ENCODE measurements around the gene MAN2A1.

DNA sequence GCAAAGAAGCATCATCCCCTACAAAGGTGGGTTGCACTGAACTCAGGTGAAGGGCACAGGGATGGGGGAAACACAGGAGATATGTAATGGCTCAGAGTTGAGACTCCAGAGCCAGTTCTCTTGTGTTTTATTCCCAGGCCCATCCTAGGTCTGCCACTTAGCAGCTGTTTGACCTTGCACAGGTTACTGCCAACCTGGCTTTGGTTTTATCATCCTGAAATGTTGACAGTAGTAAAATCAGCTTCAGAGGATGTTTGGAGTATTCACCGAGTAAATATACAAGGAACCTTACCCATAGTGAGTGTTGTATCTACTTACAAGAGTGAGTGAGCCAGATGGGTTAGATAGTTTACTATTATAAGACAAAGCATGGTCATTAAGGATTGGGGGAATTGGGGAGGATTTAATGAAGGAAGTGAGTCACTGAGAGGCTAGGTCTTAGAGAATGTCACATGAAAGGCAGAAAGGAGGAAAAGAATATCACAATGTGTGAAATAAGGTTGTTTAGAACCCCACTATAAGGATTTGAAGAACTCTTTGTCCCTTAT is 141.3 kb downstream of the MAN2A1 start:
- TF ChIP-seq, protein P1, sequence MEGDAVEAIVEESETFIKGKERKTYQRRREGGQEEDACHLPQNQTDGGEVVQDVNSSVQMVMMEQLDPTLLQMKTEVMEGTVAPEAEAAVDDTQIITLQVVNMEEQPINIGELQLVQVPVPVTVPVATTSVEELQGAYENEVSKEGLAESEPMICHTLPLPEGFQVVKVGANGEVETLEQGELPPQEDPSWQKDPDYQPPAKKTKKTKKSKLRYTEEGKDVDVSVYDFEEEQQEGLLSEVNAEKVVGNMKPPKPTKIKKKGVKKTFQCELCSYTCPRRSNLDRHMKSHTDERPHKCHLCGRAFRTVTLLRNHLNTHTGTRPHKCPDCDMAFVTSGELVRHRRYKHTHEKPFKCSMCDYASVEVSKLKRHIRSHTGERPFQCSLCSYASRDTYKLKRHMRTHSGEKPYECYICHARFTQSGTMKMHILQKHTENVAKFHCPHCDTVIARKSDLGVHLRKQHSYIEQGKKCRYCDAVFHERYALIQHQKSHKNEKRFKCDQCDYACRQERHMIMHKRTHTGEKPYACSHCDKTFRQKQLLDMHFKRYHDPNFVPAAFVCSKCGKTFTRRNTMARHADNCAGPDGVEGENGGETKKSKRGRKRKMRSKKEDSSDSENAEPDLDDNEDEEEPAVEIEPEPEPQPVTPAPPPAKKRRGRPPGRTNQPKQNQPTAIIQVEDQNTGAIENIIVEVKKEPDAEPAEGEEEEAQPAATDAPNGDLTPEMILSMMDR (IDR thresholded peaks at IDR 0.05; ENCODE audit: low read length), result no peak
- TF ChIP-seq EZH2 (IDR thresholded peaks at IDR 0.05; ENCODE audit: borderline replicate concordance, low read length), result no peak
